ENCODE measurements around the gene NUP210. TPM values are rescaled to one million over a fixed set of nuclear protein-coding genes. Genes with fewer than 3 reads are reported as not detected.

Gene NUP210
- total RNA-seq, 4 donors from 2014 or later = 3.1 to 15.4 (median 5.0) TPM

- 93% methylated on average over 24 of the region's 24 CpGs for WGBS
- TF ChIP-seq POLR2AphosphoS5 (IDR thresholded peaks at IDR 0.05) (no peak), CTCF (IDR thresholded peaks at IDR 0.05) (no peak), EP300 (IDR thresholded peaks at IDR 0.05) (no peak), POLR2A (IDR thresholded peaks at IDR 0.05) (no peak)
- peaks cover 1% of the 10 kb centered on the region for H3K36me3 ChIP-seq
Measured at GRCh38 chr3:13365390-13366379, 54.4 kb downstream of the NUP210 start.

GRCh38 chr3:13364602-13365271, 55.4 kb downstream of the NUP210 start:
- no peak for DNase-seq (ENCODE audit: low spot score in 2 of 2)
- Histone ChIP-seq H3K36me3 (peaks cover 3% of the 10 kb centered on the region), H3K4me3 (no peak overlapping the region), H3K27ac (no peak overlapping the region), H3K4me1 (no peaks in the 10 kb centered on the region), H3K27me3 (no peaks in the 10 kb centered on the region), H3K9me3 (no peaks in the 10 kb centered on the region)
- 91% methylated on average over 12 of the region's 12 CpGs for WGBS
- TF ChIP-seq POLR2AphosphoS5 (IDR thresholded peaks at IDR 0.05) (no peak), EP300 (IDR thresholded peaks at IDR 0.05) (no peak), CTCF (IDR thresholded peaks at IDR 0.05) (no peak), POLR2A (IDR thresholded peaks at IDR 0.05) (no peak)

More at GRCh38 chr3:13365390-13366379, 54.4 kb downstream of the NUP210 start:
- Histone ChIP-seq H3K4me3 (no peak overlapping the region), H3K27ac (no peak overlapping the region), H3K27me3 (no peaks in the 10 kb centered on the region), H3K4me1 (no peaks in the 10 kb centered on the region), H3K9me3 (no peaks in the 10 kb centered on the region)
- no peak for DNase-seq (ENCODE audit: low spot score in 2 of 2)

DNA sequence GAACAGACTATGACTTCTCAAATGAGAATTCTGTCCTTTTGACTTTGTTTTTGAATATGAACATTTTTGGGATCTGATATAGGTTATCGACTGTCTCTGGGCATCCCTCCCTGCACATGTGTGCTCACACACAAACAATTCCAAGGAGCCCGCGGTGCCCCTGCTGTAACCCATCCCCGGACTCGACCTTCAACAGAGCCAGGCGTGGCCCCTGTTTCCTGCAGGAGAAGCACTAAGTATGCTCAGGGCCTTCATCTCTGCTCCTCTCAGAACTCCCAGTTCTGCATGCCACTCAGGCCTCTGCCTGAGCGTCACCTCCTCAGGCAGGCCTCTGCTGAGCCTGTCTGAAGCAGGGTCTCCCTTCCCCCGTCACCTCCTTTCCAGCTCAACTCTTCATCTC, 57.6 kb downstream of the NUP210 start:
- Histone ChIP-seq H3K27ac (no peak overlapping the region), H3K9me3 (no peaks in the 10 kb centered on the region), H3K36me3 (peaks cover 4% of the 10 kb centered on the region), H3K27me3 (no peaks in the 10 kb centered on the region), H3K4me1 (no peaks in the 10 kb centered on the region), H3K4me3 (no peak overlapping the region)
- 96% methylated on average over 8 of the region's 8 CpGs for WGBS
- DNase-seq (ENCODE audit: low spot score in 2 of 2) = no peak
- TF ChIP-seq EP300 (IDR thresholded peaks at IDR 0.05) (no peak), POLR2AphosphoS5 (IDR thresholded peaks at IDR 0.05) (no peak), CTCF (IDR thresholded peaks at IDR 0.05) (no peak), POLR2A (IDR thresholded peaks at IDR 0.05) (no peak)

- TF ChIP-seq CTCF (IDR thresholded peaks at IDR 0.05) (no peak), POLR2AphosphoS5 (IDR thresholded peaks at IDR 0.05) (no peak), EP300 (IDR thresholded peaks at IDR 0.05) (no peak), POLR2A (IDR thresholded peaks at IDR 0.05) (no peak)
- no peak overlapping the region for H3K4me3 ChIP-seq
- no peak for DNase-seq (ENCODE audit: low spot score in 2 of 2)
- WGBS = 94% methylated on average over 6 of the region's 6 CpGs
- no peaks in the 10 kb centered on the region for H3K9me3 ChIP-seq
- H3K27me3 ChIP-seq = no peaks in the 10 kb centered on the region
- peaks cover 12% of the 10 kb centered on the region for H3K36me3 ChIP-seq
- no peak overlapping the region for H3K27ac ChIP-seq
- H3K4me1 ChIP-seq = no peaks in the 10 kb centered on the region
Measured at GRCh38 chr3:13359916-13360315, 60.2 kb downstream of the NUP210 start.

DNA sequence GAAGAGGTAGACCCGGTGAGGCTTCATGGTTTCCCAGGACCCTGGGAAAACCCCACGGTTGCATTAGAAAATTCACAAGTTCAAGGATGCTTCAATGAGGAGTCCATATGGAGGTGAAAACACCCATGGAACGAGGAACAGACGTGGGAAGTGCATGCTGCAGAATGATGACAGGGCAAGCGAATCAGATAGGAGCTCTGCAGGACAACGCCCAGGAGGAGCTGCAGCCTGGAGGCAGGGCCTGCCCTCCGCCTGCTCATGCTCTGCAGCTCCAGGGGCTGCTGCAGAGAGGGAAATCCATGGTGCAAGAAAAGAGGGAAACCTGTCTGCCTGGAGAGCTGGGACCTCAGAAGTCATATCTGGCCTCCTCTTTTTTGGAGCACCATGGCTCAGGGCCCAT, 61.5 kb downstream of the NUP210 start:
- peaks cover 12% of the 10 kb centered on the region for H3K36me3 ChIP-seq
- no peak overlapping the region for H3K4me3 ChIP-seq
- no peak overlapping the region for H3K27ac ChIP-seq
- no peaks in the 10 kb centered on the region for H3K9me3 ChIP-seq
- H3K4me1 ChIP-seq = no peaks in the 10 kb centered on the region
- WGBS = 93% methylated on average over 7 of the region's 7 CpGs
- no peaks in the 10 kb centered on the region for H3K27me3 ChIP-seq
- TF ChIP-seq POLR2AphosphoS5 (IDR thresholded peaks at IDR 0.05) = no peak
- DNase-seq (ENCODE audit: low spot score in 2 of 2) = no peak

Measured in suprapubic skin (tissue), 4 donors.